ENCODE measurements around the gene METTL2B.
"Not testable (repeated sequence)": the region's sequence is repeated elsewhere in the genome, so short reads cannot be mapped to it uniquely, and the experiment has no call there.

METTL2B gene, protein sequence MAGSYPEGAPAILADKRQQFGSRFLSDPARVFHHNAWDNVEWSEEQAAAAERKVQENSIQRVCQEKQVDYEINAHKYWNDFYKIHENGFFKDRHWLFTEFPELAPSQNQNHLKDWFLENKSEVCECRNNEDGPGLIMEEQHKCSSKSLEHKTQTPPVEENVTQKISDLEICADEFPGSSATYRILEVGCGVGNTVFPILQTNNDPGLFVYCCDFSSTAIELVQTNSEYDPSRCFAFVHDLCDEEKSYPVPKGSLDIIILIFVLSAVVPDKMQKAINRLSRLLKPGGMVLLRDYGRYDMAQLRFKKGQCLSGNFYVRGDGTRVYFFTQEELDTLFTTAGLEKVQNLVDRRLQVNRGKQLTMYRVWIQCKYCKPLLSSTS

GRCh38 chr7:128476402-128477335 is at the start of gene METTL2B:
Gene METTL2B, plus strand, starts transcription at chr7:128476748. Its CDS starts 18 bp downstream, at chr7:128476766.
- peak; percentile 90 for DNase-seq
- peaks cover 51% of the 10 kb centered on the region for H3K36me3 Mint-ChIP-seq (ENCODE audit: low read depth)
- not testable (repeated sequence) for H3K9me3 Mint-ChIP-seq, H3K27me3 Mint-ChIP-seq
- peaks cover 38% of the 10 kb centered on the region for H3K4me1 Mint-ChIP-seq (ENCODE audit: low read depth)
- peak within 1 kb of the TSS; percentile 100 for H3K4me3 Mint-ChIP-seq
- peak within 1 kb of the TSS; percentile 99 for H3K27ac Mint-ChIP-seq

DNA sequence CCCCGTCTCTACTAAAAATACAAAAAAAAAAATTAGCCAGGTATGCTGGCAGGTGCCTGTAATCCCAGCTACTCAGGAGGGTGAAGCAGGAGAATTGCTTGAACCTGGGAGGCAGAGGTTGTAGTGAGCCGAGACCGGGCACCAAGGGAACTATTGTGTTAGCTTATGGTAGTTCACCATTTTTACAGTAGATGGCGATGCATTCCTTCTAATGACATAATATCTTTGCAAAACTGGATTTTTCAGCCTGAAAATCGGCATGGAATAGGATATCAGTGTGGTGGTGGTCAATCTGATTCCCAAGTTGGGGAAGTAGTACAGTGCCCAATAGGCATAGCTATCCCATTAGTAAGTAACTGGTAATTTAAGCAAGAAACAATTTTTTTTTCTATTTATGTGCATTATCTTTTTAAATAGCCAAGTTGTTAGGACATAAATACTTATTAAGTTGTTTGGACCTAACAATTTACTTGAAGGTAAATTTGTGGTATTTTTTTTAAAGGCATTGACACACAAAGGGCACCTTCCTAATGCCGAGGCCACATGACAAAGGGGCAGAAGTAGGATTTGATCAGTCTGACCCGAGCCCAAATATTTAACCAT is 49.2 kb upstream of the METTL2B start:
- no peaks in the 10 kb centered on the region for H3K9me3 Mint-ChIP-seq
- H3K27me3 Mint-ChIP-seq, result peaks cover 14% of the 10 kb centered on the region
- no peak overlapping the region for H3K27ac Mint-ChIP-seq
- no peaks in the 10 kb centered on the region for H3K4me1 Mint-ChIP-seq (ENCODE audit: low read depth)
- no peaks in the 10 kb centered on the region for H3K36me3 Mint-ChIP-seq (ENCODE audit: low read depth)
- no peak for DNase-seq
- no peak overlapping the region for H3K4me3 Mint-ChIP-seq

GRCh38 chr7:128430207-128430606 is 46.3 kb upstream of the METTL2B start:
- Mint-ChIP-seq H3K36me3 (ENCODE audit: low read depth) (no peaks in the 10 kb centered on the region), H3K4me3 (no peak overlapping the region), H3K4me1 (ENCODE audit: low read depth) (no peaks in the 10 kb centered on the region), H3K27ac (no peak overlapping the region), H3K9me3 (no peaks in the 10 kb centered on the region), H3K27me3 (peaks cover 16% of the 10 kb centered on the region)
- no peak for DNase-seq

DNA sequence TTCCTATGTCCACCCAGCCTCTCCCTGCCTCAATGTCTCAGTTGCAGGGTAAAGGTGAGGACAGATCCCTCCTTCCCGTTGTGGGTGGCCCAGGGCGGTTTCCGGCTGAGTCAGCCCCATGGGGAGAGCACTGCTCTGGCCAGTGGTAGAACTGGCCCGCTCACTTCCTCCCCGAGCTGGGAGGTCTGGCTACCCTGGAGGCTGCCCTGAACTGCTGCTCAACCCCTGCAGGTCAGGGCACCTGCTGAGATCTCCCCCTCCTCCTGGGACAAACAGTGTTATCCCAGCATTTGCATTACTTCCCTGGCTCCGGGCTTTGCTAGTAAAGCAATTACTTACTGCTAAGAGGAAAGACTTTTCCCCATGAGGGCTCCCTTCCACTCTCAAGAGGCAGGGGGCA is 45.3 kb upstream of the METTL2B start:
- Mint-ChIP-seq H3K27ac (no peak overlapping the region), H3K27me3 (peaks cover 16% of the 10 kb centered on the region), H3K9me3 (no peaks in the 10 kb centered on the region), H3K36me3 (ENCODE audit: low read depth) (no peaks in the 10 kb centered on the region), H3K4me1 (ENCODE audit: low read depth) (no peaks in the 10 kb centered on the region), H3K4me3 (no peak overlapping the region)
- no peak for DNase-seq

GRCh38 chr7:128431754-128432153 is 44.8 kb upstream of the METTL2B start:
- Mint-ChIP-seq H3K4me1 (ENCODE audit: low read depth) (no peaks in the 10 kb centered on the region), H3K36me3 (ENCODE audit: low read depth) (no peaks in the 10 kb centered on the region), H3K27ac (no peak overlapping the region), H3K4me3 (no peak overlapping the region), H3K9me3 (no peaks in the 10 kb centered on the region), H3K27me3 (peaks cover 16% of the 10 kb centered on the region)
- no peak for DNase-seq

- no peak overlapping the region for H3K27ac Mint-ChIP-seq
- H3K4me1 Mint-ChIP-seq (ENCODE audit: low read depth), result no peaks in the 10 kb centered on the region
- peaks cover 7% of the 10 kb centered on the region for H3K27me3 Mint-ChIP-seq
- no peak for DNase-seq
- H3K36me3 Mint-ChIP-seq (ENCODE audit: low read depth), result no peaks in the 10 kb centered on the region
- H3K9me3 Mint-ChIP-seq, result no peaks in the 10 kb centered on the region
- H3K4me3 Mint-ChIP-seq, result no peak overlapping the region
These were observed 41.9 kb upstream of the METTL2B start for GRCh38 chr7:128434413-128435326.

DNA sequence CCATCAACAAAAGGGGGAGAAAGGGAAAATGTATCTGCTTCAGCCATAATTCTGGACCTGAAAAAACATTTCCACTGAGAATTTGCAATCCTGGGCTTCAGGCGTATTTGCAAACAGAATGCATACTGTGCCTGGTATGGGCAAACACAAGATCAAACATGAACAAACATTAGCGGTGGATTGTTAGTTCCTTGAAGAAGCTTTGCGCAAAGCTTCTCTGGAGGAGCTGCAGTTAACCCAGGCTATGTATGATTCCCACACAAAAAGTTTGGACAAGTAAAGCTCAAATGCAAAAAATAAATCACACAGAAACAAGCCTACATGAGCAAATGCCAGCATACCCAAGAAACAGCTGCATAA is 41.2 kb upstream of the METTL2B start:
- Mint-ChIP-seq H3K4me1 (ENCODE audit: low read depth) (no peaks in the 10 kb centered on the region), H3K27me3 (peaks cover 5% of the 10 kb centered on the region), H3K27ac (no peak overlapping the region), H3K4me3 (no peak overlapping the region), H3K36me3 (ENCODE audit: low read depth) (no peaks in the 10 kb centered on the region), H3K9me3 (no peaks in the 10 kb centered on the region)
- DNase-seq, result no peak

GRCh38 chr7:128437426-128438332 is 38.9 kb upstream of the METTL2B start:
- no peak overlapping the region for H3K27ac Mint-ChIP-seq
- no peak for DNase-seq
- H3K4me3 Mint-ChIP-seq, result no peak overlapping the region
- no peaks in the 10 kb centered on the region for H3K4me1 Mint-ChIP-seq (ENCODE audit: low read depth)
- no peaks in the 10 kb centered on the region for H3K36me3 Mint-ChIP-seq (ENCODE audit: low read depth)
- H3K9me3 Mint-ChIP-seq, result no peaks in the 10 kb centered on the region
- peaks cover 2% of the 10 kb centered on the region for H3K27me3 Mint-ChIP-seq

GRCh38 chr7:128442356-128442755 is 34.2 kb upstream of the METTL2B start:
- no peak overlapping the region for H3K27ac Mint-ChIP-seq
- peaks cover 2% of the 10 kb centered on the region for H3K4me1 Mint-ChIP-seq (ENCODE audit: low read depth)
- H3K9me3 Mint-ChIP-seq, result no peaks in the 10 kb centered on the region
- H3K4me3 Mint-ChIP-seq, result no peak overlapping the region
- DNase-seq, result no peak
- no peaks in the 10 kb centered on the region for H3K27me3 Mint-ChIP-seq
- H3K36me3 Mint-ChIP-seq (ENCODE audit: low read depth), result no peaks in the 10 kb centered on the region

DNA sequence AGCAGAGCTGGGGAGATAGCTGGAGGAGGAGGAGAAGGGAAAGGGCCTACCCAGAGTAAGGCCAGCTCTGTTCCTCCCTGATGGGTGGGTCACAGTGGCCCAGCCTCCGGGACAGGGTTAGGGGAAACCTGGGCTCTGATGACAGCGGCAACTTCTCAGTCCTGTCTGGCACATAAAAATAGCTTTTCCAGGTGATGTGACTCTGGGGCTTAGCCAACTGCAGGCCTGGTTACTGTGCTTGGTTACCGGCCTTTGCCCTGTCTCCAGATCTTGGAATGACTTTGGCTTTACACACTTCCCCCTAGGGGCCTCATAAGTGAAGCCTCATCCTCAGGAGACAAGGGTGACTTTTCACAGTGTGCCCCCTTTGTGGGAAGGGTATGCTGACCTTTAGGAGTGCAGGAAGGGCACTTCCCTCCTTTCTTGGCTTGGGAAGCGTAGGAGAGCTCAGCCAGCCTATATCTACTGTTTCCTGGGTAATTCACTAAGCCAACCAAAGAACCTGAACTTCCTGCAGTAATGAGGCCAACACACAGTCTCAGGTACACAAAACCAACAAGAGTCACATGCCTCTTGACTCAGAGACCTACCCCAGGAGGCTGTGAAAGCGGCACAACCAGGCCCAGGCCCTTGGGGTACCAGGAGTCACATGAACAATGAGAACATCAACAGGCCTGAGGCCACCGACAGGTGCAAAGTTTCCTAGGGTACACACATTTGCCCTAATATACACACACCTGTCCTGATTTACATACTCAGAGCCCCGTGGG is 32.5 kb upstream of the METTL2B start:
- H3K4me3 Mint-ChIP-seq, result no peak overlapping the region
- no peak overlapping the region for H3K27ac Mint-ChIP-seq
- H3K4me1 Mint-ChIP-seq (ENCODE audit: low read depth), result peaks cover 10% of the 10 kb centered on the region
- H3K36me3 Mint-ChIP-seq (ENCODE audit: low read depth), result no peaks in the 10 kb centered on the region
- H3K27me3 Mint-ChIP-seq, result no peaks in the 10 kb centered on the region
- H3K9me3 Mint-ChIP-seq, result no peaks in the 10 kb centered on the region
- no peak for DNase-seq

DNA sequence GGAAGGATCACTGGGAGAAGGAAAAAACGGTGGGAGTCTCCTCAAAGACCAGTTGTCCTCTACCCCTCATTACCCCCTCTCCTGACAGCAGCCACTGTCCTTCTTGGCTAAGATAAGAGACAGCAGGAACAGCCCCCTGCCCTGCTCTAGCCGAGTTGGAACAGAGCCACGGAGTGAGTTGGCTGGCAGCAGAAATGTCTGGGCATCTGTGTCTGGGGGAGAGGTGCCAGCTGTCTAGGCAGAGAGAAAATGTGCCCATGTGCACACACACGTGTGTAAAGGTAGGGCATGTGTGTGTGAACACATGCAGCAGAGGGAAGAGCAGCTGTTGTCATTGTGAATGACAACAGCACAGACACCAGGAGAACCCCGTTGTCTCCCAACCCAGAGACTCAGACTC is 30.2 kb upstream of the METTL2B start:
- Mint-ChIP-seq H3K27ac (no peak overlapping the region), H3K4me1 (ENCODE audit: low read depth) (peaks cover 24% of the 10 kb centered on the region), H3K27me3 (no peaks in the 10 kb centered on the region), H3K9me3 (no peaks in the 10 kb centered on the region), H3K4me3 (no peak overlapping the region), H3K36me3 (ENCODE audit: low read depth) (no peaks in the 10 kb centered on the region)
- DNase-seq, result no peak

DNA sequence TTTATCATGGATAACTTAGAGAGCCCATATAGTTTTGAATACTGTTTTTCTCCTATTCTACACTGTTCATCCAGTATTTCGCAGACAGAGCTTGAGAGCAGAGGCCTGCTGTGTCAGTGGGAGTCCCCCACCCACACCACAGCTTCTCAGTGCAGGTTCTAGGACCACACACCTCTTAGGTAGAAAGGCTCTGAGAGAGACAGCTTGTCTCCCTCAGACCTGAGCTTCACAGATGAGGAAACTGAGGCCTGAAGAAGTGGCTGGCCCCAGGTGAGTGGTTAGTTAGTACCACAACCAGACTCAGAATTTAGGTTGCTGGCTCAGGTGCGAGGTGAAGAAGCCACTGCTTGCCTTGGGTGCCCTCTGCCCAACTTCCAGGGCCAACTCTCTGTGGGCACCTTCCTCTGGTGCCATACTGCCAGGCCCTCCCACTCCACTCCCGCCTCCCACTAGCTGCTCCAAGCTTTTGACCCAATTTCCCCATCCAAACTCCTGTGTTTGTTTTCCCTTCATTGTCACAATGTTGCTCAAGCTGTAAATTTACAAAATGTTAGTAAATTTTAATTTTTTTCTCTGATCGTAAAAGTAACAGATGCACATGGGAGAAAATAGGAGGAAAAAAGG is 28.5 kb upstream of the METTL2B start:
- no peak overlapping the region for H3K4me3 Mint-ChIP-seq
- peaks cover 40% of the 10 kb centered on the region for H3K4me1 Mint-ChIP-seq (ENCODE audit: low read depth)
- H3K36me3 Mint-ChIP-seq (ENCODE audit: low read depth), result no peaks in the 10 kb centered on the region
- H3K27ac Mint-ChIP-seq, result no peak overlapping the region
- peaks cover 11% of the 10 kb centered on the region for H3K27me3 Mint-ChIP-seq
- no peaks in the 10 kb centered on the region for H3K9me3 Mint-ChIP-seq
- DNase-seq, result no peak

Measured in activated T-cell treated with anti-CD3 and anti-CD28 coated beads, Interleukin-2, amount 50 U/mL, for 24 hours (primary cell).